Measurements from ENCODE around the gene PKNOX2.

The PKNOX2 gene

DNA sequence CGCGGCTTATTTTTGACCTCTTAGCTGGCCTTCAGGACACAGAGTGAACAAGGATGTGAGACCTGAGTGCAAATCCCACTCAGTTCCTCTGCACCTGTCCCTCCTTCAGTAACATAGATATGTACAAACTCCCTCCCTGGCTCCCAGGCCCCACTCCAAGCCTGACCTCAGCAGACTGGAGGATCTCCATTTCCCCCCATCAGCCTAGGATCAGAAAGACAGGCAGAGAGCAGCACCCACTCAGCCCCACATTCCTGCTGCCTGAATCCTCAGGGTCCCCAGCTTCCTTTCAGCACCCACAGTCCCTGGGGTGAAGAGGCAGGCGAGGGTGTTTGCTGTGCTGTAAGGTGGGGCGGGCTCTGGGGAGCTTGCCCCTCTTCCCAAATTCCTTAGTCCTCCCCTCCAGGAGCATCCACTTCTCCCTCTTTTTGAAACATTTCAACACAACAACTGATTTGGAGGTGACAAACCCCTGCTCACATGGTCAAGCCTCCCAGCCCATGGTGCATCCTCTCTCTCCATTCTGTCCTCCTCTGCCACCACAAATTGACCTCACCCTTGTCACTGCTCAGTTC, 180.4 kb downstream of the PKNOX2 start:
- no peak for DNase-seq

DNA sequence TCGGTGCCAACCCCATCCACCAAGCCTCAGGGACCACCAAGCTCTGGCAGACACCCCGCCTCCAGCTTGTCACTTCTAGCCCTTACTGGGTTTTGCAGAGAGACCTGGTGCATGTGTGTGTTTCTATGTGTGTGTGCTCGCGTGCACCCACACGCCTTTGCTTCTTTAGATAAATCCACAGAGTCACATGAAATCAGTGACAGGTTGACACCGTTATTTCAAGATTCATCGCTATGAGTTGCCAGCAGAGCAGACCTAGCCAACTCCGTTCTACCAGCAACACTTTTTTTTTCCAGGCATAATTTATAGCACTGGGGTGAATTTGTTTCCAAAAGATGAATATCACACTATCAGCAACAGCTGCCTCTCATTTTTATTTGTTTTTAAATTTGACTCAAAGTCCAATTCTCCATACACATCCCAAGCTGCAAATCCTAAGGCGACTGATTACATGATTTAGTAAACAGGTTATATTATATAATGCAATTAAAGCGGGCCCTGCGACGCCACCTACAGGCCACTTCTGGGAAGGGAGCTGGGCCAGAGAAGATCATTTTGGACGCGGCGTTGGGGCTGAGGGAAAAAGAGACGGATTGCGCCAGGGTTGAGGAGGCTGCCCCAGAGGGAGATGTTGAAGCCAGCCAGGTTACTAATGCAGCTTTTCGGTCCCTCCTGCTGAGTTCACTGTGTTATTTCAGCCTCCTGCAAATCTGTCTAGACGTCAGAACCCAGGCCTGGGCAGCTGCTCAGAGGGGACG, 181.0 kb downstream of the PKNOX2 start:
- no peak for DNase-seq

DNA sequence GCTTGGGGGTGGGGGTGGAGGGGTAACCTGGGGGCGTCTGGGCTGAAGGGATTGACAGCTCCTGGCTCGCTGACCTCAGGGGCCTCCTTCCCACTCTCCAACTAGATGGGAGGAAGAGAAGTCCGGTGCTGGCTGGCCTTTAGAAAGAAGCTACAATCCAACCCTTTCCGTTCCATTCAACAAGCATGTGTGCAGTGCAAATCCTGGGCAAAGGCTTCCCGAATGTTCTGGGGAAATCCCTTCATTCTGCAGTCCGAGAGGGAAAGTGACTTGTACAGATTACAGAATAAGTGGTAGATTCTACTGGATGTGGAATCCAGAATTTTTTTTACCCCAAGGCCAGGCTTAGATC, 181.6 kb downstream of the PKNOX2 start:
- no peak for DNase-seq

DNA sequence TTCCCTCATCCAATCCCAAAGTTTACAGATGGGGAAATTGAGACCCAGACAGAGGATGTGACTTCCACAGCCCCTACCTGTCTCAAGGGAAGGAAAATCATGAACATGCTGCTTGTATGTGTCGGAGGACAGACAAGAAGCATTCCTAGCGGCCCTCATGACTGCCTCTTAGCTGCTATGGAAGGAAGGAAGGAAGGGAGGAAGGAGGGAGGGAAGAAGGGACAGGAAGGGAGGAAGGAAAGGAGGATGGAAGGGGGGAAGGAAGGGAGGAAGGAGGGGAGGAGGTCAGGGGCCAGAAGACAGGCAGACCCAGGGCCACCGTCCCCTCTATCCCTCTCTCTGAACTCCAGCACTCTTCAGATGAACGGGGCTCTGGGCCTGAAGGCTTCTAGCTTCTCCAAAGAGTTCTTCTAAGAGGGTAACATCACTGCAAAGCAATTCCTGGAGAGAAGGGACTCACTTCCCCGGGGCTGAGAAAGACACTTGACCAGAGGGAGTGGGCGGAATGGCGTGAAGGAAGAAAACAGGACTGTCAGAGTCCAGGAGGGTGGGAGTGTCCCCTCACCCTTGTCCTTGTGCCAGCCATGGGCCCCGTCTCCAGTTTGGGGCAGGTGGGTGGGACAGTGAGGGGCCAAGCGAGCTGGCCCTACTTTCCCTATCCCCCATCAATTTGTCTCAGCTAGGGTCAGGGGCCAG, 182.2 kb downstream of the PKNOX2 start:
- DNase-seq: no peak

DNA sequence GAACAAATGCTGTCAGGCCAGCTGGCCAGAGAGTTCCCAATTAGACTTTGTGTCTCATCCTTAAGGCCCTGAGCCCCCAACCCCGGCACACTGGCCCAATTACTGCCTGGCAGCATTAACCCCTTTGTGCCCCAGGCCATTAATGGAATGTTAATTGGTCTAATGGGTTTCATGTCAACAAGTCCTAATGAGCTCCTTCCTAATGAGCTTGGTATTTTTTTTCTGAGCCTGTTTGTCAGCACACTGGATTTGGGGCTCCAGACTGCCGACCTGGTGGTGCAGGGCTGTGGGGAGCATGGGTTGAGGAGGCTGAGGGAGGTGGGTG, 182.7 kb downstream of the PKNOX2 start:
- DNase-seq: no peak

DNA sequence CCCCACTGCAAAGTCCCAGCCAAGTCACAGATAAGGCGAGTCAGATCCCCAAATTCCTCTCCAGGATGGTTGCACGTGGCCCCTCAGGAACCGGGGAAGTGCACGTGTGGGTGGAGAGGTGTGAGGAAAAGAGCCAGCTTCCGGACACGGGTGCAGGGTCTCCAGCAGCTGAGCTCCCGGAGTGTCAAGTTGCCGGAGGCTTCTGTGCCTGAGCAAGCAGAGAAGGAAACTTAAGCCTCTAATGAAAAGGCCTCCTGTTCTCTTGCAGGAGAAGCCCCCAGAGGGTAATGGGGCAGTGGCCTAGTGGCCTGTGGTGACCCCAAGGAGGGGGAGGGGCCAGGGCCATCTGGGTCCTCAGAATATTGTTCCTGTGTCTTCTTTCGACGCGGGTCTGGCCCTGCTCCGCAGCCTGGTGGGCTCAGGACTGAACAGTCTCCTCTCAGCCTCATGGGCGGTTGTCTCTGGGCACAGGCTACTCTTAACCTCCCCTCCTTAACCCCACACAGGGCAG, 183.6 kb downstream of the PKNOX2 start:
- DNase-seq: no peak

DNA sequence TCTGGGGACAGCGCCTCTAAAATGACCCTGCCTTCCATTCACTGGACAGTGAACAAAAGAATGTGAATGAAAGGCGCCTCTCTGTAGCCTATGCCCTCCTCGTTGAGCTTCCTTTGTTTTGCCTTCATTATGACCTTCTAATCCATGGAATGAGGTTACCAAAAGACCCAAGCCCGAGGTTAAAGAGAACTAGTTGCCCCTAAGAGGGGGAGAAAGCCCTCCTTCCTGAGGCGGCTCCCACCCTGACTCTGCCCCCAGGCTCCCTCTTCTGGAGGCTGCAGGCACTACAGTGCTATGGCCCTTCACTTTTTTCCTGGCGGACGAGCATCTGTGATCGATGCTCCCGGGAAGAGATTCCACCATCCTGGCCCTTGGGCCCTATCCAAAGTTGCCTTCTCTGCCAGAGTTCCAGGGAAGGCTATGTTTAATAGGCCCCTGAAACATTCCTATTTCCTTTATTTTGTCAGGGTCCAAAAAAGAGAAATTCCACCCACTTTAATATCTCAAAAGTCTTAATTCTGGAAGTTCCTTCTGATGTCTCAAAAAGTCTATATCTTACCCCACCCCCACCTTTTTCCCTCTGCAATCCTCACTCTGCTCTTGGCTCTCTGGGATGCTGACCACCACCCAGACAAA, 184.2 kb downstream of the PKNOX2 start:
- DNase-seq: peak; percentile 23

DNA sequence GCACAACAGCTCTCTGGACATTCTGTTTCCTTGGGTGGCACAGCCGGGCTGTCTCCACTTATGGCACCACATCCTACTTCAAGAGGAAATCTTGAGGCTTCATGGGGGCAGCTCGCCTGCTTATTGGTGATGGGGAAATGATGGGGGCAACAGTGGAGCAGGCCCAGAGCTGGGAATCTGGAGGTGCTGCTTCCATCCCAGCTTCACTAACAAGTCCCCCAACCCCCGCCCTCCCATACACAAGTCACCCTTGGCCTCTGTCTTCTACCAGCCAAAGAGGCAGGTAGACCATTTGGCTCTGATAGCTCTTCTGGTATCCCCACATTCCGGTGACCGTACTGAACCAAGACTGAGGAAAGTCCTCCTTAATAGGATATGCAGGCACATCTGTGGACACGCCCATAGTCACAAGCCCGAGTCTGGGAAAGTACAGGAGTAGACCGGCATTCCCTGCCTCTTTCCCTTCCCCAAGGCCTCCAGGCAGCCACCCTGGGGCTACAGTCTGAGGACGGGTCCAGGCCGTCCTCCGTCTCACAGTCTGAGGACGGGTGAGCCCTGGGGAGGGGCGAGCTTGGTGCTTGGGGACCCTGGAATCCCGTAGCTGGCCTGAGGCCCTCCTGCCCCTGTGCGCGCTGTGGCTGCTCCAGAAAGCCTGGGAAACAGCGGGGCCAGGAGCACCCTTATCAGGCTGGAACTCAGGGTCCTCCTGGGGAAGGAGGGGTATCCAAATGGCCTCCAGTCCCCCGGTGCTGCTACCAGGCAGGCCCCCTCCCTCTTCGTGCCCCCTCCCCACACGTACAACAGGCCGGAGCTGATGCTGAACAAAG, 185.9 kb downstream of the PKNOX2 start:
- DNase-seq: no peak

DNA sequence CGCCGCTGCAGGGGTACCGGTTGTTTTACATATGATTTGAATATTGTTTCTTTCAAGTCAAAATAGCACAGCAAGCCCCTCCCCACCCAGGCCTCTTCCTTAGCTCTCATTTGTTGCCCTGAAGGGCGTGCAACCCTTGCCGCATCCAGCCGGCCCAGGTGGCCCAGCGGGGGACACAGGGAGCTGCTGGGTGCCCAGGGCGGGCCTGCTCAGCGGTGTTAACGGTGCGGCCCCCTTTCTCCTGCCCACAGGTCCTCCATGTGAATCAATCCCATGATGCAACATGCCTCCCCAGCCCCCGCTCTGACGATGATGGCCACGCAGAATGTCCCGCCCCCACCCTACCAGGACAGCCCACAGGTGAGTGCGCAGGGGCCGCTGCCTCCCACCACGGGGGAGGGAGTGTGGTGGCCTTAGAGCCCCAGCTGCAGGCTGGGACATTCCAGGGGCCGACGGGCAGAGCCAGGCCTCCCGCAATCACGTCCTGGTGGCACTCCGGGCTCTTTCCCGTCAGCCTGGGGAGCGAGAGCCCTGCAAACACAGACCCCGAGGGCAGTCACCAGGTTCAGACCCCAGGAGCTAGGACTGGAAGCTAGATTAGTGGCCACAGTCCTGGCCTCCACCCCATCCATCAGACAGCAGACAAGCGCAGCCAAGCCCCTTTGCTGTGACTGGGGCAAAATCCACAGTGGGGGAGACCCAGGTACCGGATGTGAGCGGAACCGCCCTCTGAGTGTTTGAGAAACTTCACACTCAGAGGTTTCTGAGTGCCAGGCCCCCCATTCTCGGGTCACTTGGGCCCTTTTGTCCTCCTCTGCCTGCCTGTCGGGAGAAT, 186.7 kb downstream of the PKNOX2 start:
- DNase-seq: no peak

DNA sequence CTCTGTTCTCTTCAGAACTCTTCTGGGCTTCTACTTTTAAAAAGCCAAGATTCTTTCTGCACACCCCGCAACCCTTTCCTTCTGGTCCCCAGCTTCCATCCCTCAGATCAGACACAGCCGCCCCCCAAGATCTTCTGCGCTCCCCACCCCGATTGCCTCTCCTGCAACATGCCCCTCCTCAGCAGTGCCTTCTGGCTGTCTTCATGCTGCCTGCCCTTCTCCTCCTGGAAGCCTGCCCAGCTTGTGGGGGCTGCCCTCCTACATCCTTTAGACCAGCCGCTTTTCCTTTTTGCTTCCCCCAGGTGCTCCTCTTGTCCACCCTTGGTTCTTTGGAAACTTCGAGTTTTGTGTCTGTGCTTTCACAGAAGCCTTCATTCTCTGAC, 187.3 kb downstream of the PKNOX2 start:
- DNase-seq: no peak

DNA sequence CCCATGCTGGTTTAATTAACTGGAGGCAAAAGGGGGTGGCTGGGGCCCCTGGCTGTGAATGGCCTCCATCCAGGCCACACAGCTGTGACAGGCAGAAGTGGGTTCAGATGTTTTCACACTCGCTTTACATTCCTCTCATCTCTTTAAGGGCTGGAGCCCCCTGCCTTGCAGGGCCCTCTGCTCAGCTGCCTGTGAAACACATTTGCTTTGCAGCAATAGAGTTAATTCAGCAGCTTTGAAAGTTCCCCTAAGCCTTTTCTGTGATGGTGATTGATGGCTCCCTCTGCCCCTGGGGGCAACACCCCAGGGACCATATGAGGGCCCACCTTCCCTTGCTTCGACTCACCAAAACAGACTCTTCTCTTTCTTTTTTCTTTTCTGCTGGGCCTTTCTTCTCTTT, 192.2 kb downstream of the PKNOX2 start:
- DNase-seq: no peak

DNA sequence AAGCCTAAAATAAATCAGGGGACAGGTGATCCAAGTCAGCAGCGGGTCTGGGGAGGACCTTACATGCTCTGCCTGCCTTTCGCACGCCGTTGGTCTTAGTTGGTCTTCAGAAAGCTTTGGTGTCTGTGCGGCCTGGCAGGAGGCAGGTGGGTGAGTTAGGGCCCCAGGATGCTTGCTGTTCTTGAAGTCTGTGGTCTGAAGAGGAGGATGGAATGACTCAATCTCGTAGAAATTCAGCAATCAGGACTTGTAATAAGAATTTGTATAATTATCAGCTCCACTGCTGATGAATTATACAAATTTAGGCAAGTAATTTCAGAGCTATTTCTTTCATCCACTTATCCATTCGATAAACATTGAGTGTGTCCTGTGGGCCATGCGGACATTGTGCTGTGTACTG, 193.0 kb downstream of the PKNOX2 start:
- DNase-seq: no peak

DNA sequence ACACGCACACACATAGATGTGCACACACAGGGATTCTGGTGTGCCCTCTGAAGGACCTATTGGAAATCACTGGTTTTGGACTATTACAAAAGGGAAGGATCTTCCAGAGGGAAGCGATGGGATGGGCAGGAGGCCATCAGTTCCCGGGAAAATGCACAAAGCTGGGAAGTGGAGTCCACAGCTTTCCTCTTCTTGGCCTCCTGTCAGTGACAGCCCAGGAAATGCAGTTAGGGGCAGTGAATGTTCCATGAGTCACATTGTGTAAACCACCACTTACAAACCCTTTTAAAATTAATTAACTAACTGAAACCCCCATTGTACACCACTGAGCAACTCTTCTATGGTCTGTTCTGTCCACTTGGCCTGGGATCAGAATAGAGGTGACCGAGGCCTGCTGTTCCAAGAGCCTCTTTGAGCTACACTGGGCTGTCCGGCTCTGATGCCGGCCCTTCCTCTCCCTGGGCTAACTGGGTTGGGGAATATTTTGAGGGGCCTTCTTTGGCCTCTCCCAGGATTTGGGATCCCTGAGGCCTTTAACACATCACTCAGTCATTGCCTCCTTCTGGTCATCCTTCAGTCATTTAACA, 193.8 kb downstream of the PKNOX2 start:
- no peak for DNase-seq

DNA sequence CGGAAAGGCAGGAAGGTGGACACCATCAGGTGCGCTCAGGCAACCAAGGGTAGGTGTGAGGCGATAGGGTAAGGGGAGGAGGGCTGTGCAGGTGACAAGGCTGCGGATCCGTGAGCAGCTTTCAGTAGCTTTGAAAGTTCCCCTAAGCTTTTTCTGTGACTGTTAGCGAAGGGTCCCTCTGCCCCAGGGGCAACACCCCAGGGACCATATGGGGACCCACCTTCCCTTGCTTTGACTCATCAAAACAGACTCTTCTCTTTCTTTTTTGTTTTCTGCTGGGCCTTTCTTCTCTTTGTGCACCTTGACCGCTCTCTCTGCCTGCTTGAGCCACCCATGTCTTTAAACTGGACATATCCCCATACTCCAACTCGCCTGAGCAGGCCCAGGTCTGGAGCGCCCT, 194.6 kb downstream of the PKNOX2 start:
- no peak for DNase-seq

DNA sequence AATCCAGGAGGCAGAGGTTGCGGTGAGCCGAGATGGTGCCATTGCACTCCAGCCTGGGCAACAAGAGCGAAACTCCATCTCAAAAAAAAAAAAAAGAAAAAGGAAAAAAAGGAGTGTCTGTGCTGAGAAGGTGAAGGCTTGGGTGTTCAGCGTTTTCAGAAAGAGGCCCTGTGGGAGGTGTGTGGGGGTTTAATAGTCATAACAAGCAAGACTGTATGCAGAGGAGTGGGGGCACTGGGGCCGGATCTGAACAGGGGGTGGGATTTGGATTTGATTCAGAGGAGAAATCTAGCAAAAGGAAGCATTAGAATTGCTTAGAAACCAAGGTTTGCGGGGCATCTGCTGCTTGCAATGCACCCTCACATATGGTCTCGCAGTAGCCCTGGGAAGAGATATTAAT, 195.5 kb downstream of the PKNOX2 start:
- DNase-seq: no peak

DNA sequence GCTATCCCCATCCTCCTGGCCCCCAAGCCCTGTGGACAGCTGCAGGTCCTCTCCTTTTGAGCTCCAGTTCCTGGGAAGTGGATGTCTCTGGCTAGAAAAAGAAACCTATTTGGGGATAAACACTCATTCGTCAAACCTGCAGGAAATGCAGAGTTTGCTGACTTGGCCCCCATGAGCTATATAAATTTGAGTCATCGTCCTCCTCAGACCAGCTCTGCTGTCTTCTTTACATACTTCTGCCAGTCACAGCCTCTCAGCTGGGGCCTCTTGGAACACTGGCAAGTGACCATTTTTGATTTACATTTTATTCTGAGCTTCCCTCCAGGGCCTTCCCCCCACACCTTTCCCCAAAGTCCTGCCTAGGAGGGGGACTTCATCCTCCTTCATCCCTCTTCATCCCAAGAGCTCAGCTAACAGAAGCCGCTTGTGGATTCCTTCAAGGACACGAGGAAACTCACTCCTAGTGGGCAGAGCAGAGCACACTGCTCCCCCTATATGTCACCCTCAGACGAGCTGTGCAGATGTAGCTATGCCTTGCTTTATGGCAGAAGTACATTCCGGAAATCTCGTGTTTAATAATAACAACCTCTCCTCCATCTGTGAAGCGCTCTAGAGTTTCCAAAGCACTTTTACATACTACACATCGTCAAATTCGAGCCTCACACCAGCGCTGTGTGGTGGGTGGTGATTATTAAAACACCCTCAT, 199.7 kb downstream of the PKNOX2 start:
- DNase-seq: no peak

DNA sequence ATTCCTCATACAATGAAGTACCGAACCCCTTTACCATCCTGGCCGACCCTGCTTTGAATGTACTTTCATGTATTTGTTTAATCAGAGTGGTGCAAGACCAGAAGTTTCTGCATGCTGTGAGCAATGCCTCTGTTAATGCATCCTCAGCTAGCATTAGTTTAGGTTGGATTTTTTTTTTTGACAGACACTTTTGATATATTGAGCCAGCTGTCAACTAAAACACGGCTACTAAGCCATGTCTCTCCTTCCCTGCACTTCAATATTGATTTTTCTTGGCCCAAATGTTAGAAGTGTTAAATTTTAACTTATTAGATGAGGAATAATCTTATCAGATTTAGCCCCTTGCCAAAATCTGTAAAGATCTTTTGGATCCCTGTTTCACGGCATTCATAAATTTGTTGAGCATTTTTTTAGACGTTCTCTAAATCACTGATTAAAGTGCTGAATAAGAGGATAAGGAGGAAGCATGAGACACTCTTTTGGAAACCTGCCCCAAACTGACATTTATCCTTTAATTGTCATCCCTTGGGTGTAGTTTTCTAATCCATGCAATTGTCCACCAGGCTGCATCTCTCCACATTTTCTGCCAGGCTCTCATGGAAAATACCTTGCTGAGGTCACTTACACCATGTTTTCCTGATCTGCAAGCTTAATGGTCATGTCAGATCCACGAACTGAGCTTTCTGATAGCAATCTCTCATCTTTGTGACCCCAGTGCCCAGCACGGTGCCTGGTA, 200.8 kb downstream of the PKNOX2 start:
- no peak for DNase-seq

DNA sequence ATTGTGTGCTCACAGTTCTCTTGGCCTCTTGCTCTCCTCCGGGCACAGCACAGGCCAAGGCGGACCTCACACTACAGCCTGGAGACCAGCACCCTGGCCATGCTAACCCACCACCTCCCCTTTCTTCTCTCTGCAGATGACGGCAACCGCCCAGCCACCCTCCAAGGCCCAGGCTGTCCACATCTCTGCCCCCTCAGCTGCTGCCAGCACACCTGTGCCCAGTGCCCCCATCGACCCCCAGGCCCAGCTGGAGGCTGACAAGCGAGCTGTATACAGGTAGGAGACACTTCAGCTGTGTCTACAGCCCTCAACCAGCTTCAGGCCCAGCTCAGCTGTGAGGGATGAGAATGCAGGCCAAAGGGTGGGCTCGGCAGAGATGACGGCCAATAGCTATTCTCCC, 203.2 kb downstream of the PKNOX2 start:
- DNase-seq: no peak

DNA sequence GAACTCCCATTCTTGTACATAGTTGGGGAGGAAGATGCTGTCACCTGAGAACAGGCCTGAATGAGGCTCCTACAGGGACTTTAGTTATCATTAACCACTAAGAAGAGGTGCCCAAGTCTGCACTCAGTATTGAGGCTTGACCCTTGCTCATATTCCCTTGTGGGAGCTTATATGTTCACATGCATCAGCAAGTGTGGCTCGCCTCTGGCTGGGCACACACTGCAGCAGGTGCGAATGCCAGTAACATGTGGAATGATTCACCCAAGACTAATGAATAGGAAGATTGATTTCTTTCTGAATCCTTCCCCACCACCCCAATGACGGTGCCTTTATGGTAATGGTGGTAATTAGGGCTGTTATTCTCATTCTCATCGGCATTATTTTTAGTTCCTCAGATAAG, 204.2 kb downstream of the PKNOX2 start:
- no peak for DNase-seq

DNA sequence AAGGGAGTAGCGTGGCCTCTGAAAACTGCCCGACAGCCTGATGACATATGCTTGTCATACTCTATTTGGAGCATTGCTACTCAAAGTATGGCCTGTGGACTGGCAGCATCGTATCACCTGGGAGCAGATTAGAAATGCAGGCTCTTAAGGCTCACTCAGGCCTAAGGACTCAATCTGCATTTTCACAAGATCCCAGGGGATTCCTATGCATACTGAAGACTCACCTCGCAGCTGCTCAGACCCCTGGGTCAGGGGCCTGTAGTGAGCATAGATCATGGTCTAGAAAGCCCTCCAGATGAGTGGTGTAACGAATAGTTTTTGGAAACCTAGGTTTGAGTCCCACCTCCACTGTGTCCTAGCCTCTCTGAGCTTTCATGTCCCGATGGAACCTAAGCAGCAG, 205.3 kb downstream of the PKNOX2 start:
- DNase-seq: no peak
